ENCODE measurements around the gene RASD1.

Gene RASD1

DNA sequence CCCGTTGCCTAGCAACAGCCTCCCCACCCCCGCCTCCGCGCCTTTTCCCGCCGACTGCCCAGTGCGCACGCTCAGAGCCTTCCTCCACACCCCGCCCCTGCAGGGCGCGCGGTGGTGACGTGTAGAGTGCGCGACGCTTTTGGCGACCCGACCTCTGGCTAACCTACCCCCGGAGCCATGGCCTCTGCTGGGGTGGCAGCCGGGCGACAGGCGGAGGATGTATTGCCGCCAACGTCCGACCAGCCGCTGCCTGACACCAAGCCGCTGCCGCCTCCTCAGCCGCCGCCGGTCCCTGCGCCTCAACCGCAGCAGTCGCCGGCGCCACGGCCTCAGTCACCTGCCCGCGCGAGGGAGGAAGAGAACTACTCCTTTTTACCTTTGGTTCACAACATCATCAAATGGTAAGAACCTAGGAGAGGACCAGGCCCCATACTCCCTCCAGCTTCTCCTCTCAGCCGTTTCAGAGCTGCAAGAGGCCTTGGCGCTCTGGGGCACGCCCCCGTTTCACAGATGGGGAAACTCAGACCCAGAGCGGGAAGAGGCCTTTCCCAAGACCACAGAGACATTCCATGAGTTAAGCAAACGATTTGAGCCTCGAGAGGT is 19.2 kb downstream of the RASD1 start, which contains the start of gene MED9:
MED9 (plus strand) TSS at position 136 of the 603 bp plus-strand sequence; CDS start at position 178, 42 bp downstream.
- Histone ChIP-seq H4K8ac (ENCODE audit: low read depth, low read length) (peak within 1 kb of the TSS; percentile 82), H2BK5ac (ENCODE audit: low read depth, low read length, poor library complexity) (no peak within 1 kb of the TSS), H3K9ac (ENCODE audit: low read length) (peak within 1 kb of the TSS; percentile 99), H4K12ac (ENCODE audit: low read depth, low read length) (peak within 1 kb of the TSS; percentile 32), H2BK120ac (ENCODE audit: insufficient read depth, low read length, poor library complexity) (peak within 1 kb of the TSS; percentile 12), H3K4me2 (ENCODE audit: low read length) (peak within 1 kb of the TSS; percentile 74), H2AK5ac (ENCODE audit: low read length) (peak within 1 kb of the TSS; percentile 1), H3K4ac (ENCODE audit: low read depth, low read length) (peak within 1 kb of the TSS; percentile 11), H3K4me1 (ENCODE audit: control insufficient read depth in 1 of 2, insufficient read depth in 2 of 2, low read length in 2 of 2) (peaks cover 2 to 3% of the 10 kb centered on the region in 2 experiments), H4K91ac (ENCODE audit: low read depth, low read length) (peak within 1 kb of the TSS; percentile 29), H2AFZ (ENCODE audit: insufficient read depth, low read length, poor library complexity) (peak within 1 kb of the TSS; percentile 41), H3K14ac (ENCODE audit: low read length) (peak within 1 kb of the TSS; percentile 35), H3K23ac (ENCODE audit: low read length) (no peak within 1 kb of the TSS), H3K27ac (ENCODE audit: low read depth, low read length) (peak within 1 kb of the TSS; percentile 4), H3K9me3 (ENCODE audit: insufficient read depth, low read depth, low read length) (peaks cover 2% of the 10 kb centered on the region), H3K36me3 (ENCODE audit: control insufficient read depth in 1 of 2, insufficient read depth in 2 of 2, low read length in 2 of 2) (no peaks in the 10 kb centered on the region), H3K79me2 (ENCODE audit: control insufficient read depth, insufficient read depth, low read length, poor library complexity) (peaks cover 3% of the 10 kb centered on the region), H3K4me3 (ENCODE audit: low read depth, low read length) (peak within 1 kb of the TSS; percentile 100), H2BK12ac (ENCODE audit: low read length) (no peak within 1 kb of the TSS), H3K18ac (ENCODE audit: low read length) (peak within 1 kb of the TSS; percentile 32), H3K79me1 (ENCODE audit: low read length) (peaks cover 4% of the 10 kb centered on the region), H3K27me3 (ENCODE audit: insufficient read depth, low read length) (no peaks in the 10 kb centered on the region)
- no CpG with 5 or more reads among the region's 47 CpGs for WGBS (ENCODE audit: extremely low coverage, insufficient coverage, insufficient read length)
- DNase-seq, result peak; percentile 90 to 97

DNA sequence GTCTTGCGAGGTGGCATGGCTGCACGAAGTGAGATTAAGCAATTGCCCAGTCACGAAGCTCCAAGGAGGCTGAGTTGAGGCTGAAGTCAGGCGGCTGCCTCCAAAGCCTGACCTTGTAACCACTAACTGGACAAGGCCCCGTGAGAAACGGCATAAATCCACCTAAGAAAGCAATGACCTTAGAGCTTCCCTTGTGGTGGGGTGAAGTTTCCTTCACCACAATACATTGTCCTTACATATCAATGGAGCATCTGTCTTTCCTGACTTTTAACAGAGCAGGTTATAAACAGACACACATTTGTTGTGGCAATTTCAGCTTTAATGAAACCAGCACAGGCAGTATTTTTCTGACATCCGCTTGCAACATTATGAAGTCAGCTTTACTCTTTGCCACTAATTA is 21.9 kb downstream of the RASD1 start:
- no peak overlapping the region for H3K4ac ChIP-seq (ENCODE audit: low read depth, low read length)
- DNase-seq, result no peak
- no CpG with 5 or more reads among the region's 7 CpGs for WGBS (ENCODE audit: extremely low coverage, insufficient coverage, insufficient read length)

DNA sequence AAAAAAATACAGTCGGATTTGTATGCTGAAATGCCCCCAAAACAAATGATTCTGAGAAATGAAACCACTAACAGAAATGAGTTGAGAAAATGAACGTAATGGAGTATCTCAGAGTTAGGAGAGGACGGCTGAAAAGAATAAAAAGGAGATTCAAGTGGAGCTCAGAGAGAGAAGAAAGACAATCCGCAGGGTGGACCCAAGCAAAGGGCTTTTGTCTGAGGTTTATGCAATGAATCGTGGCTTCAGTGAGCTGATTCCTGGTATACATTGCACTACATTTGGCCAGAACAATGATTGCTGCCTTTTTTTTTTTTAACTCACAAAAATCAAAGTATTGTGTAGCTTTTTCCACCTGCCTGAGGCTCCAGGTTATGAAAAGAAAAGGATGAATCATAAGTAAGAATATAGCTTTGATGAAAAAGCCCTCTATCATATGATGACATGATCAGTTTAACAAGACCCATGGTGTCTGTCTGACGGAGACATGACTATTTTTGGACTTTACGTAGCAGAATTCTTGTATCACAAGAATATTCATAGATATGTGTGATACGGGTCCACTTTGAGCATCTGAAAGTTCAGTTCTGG is 23.8 kb downstream of the RASD1 start:
- no peak overlapping the region for H3K4me2 ChIP-seq (ENCODE audit: low read length)
- no peak for DNase-seq
- peaks cover 4% of the 10 kb centered on the region for H3K79me1 ChIP-seq (ENCODE audit: low read length)
- H2BK12ac ChIP-seq (ENCODE audit: low read length), result no peak overlapping the region
- no peak overlapping the region for H2BK120ac ChIP-seq (ENCODE audit: insufficient read depth, low read length, poor library complexity)
- no peak overlapping the region for H3K18ac ChIP-seq (ENCODE audit: low read length)
- H4K12ac ChIP-seq (ENCODE audit: low read depth, low read length), result no peak overlapping the region
- H4K91ac ChIP-seq (ENCODE audit: low read depth, low read length), result no peak overlapping the region
- H3K27me3 ChIP-seq (ENCODE audit: insufficient read depth, low read length), result no peaks in the 10 kb centered on the region
- H3K4ac ChIP-seq (ENCODE audit: low read depth, low read length), result no peak overlapping the region
- H3K14ac ChIP-seq (ENCODE audit: low read length), result no peak overlapping the region
- H3K9ac ChIP-seq (ENCODE audit: low read length), result no peak overlapping the region
- no peak overlapping the region for H2BK5ac ChIP-seq (ENCODE audit: low read depth, low read length, poor library complexity)
- peaks cover 4% of the 10 kb centered on the region for H3K9me3 ChIP-seq (ENCODE audit: insufficient read depth, low read depth, low read length)
- H3K4me1 ChIP-seq (ENCODE audit: control insufficient read depth in 1 of 2, insufficient read depth in 2 of 2, low read length in 2 of 2), result peaks cover under 1% of the 10 kb centered on the region in 2 experiments
- H4K8ac ChIP-seq (ENCODE audit: low read depth, low read length), result no peak overlapping the region
- no peak overlapping the region for H3K23ac ChIP-seq (ENCODE audit: low read length)
- no peak overlapping the region for H3K4me3 ChIP-seq (ENCODE audit: low read depth, low read length)
- H2AFZ ChIP-seq (ENCODE audit: insufficient read depth, low read length, poor library complexity), result no peak overlapping the region
- no peak overlapping the region for H2AK5ac ChIP-seq (ENCODE audit: low read length)
- peaks cover 3% of the 10 kb centered on the region for H3K79me2 ChIP-seq (ENCODE audit: control insufficient read depth, insufficient read depth, low read length, poor library complexity)
- no peak overlapping the region for H3K27ac ChIP-seq (ENCODE audit: low read depth, low read length)
- no CpG with 5 or more reads among the region's 8 CpGs for WGBS (ENCODE audit: extremely low coverage, insufficient coverage, insufficient read length)
- no peaks in the 10 kb centered on the region for H3K36me3 ChIP-seq (ENCODE audit: control insufficient read depth in 1 of 2, insufficient read depth in 2 of 2, low read length in 2 of 2)

More for the DNA sequence above, 21.9 kb downstream of the RASD1 start:
- no peak overlapping the region for H2BK120ac ChIP-seq (ENCODE audit: insufficient read depth, low read length, poor library complexity)
- no peaks in the 10 kb centered on the region for H3K27me3 ChIP-seq (ENCODE audit: insufficient read depth, low read length)
- H3K79me1 ChIP-seq (ENCODE audit: low read length), result peaks cover 4% of the 10 kb centered on the region
- H3K9ac ChIP-seq (ENCODE audit: low read length), result no peak overlapping the region
- no peak overlapping the region for H3K14ac ChIP-seq (ENCODE audit: low read length)
- no peak overlapping the region for H4K8ac ChIP-seq (ENCODE audit: low read depth, low read length)
- peaks cover 3% of the 10 kb centered on the region for H3K79me2 ChIP-seq (ENCODE audit: control insufficient read depth, insufficient read depth, low read length, poor library complexity)
- H2BK5ac ChIP-seq (ENCODE audit: low read depth, low read length, poor library complexity), result no peak overlapping the region
- H3K4me2 ChIP-seq (ENCODE audit: low read length), result no peak overlapping the region
- H3K4me3 ChIP-seq (ENCODE audit: low read depth, low read length), result no peak overlapping the region
- no peak overlapping the region for H4K91ac ChIP-seq (ENCODE audit: low read depth, low read length)
- H2AFZ ChIP-seq (ENCODE audit: insufficient read depth, low read length, poor library complexity), result no peak overlapping the region
- H3K27ac ChIP-seq (ENCODE audit: low read depth, low read length), result no peak overlapping the region
- no peaks in the 10 kb centered on the region for H3K36me3 ChIP-seq (ENCODE audit: control insufficient read depth in 1 of 2, insufficient read depth in 2 of 2, low read length in 2 of 2)
- H2BK12ac ChIP-seq (ENCODE audit: low read length), result no peak overlapping the region
- no peak overlapping the region for H3K18ac ChIP-seq (ENCODE audit: low read length)
- no peak overlapping the region for H2AK5ac ChIP-seq (ENCODE audit: low read length)
- peaks cover 2 to 3% of the 10 kb centered on the region in 2 experiments for H3K4me1 ChIP-seq (ENCODE audit: control insufficient read depth in 1 of 2, insufficient read depth in 2 of 2, low read length in 2 of 2)
- no peak overlapping the region for H3K23ac ChIP-seq (ENCODE audit: low read length)
- peaks cover 4% of the 10 kb centered on the region for H3K9me3 ChIP-seq (ENCODE audit: insufficient read depth, low read depth, low read length)
- no peak overlapping the region for H4K12ac ChIP-seq (ENCODE audit: low read depth, low read length)

GRCh38 chr17:17469996-17470395 is 26.2 kb downstream of the RASD1 start:
- Histone ChIP-seq H2BK5ac (ENCODE audit: low read depth, low read length, poor library complexity) (no peak overlapping the region), H3K79me2 (ENCODE audit: control insufficient read depth, insufficient read depth, low read length, poor library complexity) (no peaks in the 10 kb centered on the region), H3K36me3 (ENCODE audit: control insufficient read depth in 1 of 2, insufficient read depth in 2 of 2, low read length in 2 of 2) (no peaks in the 10 kb centered on the region), H2AK5ac (ENCODE audit: low read length) (no peak overlapping the region), H4K91ac (ENCODE audit: low read depth, low read length) (no peak overlapping the region), H2AFZ (ENCODE audit: insufficient read depth, low read length, poor library complexity) (no peak overlapping the region), H3K18ac (ENCODE audit: low read length) (no peak overlapping the region), H3K9ac (ENCODE audit: low read length) (no peak overlapping the region), H4K8ac (ENCODE audit: low read depth, low read length) (no peak overlapping the region), H3K14ac (ENCODE audit: low read length) (no peak overlapping the region), H3K4ac (ENCODE audit: low read depth, low read length) (no peak overlapping the region), H3K27me3 (ENCODE audit: insufficient read depth, low read length) (no peaks in the 10 kb centered on the region), H2BK12ac (ENCODE audit: low read length) (no peak overlapping the region), H3K9me3 (ENCODE audit: insufficient read depth, low read depth, low read length) (peaks cover 2% of the 10 kb centered on the region), H2BK120ac (ENCODE audit: insufficient read depth, low read length, poor library complexity) (no peak overlapping the region), H3K4me3 (ENCODE audit: low read depth, low read length) (no peak overlapping the region), H3K4me1 (ENCODE audit: control insufficient read depth in 1 of 2, insufficient read depth in 2 of 2, low read length in 2 of 2) (no peaks in the 10 kb centered on the region), H3K27ac (ENCODE audit: low read depth, low read length) (no peak overlapping the region), H4K12ac (ENCODE audit: low read depth, low read length) (no peak overlapping the region), H3K4me2 (ENCODE audit: low read length) (no peak overlapping the region), H3K23ac (ENCODE audit: low read length) (no peak overlapping the region), H3K79me1 (ENCODE audit: low read length) (no peaks in the 10 kb centered on the region)
- DNase-seq, result no peak
- no CpG with 5 or more reads among the region's 3 CpGs for WGBS (ENCODE audit: extremely low coverage, insufficient coverage, insufficient read length)

All from trophoblast cell (in vitro differentiated cells and primary cell).